K562 (cell line): ENCODE measurements around the gene FDX2. TPM values are rescaled to one million over a fixed set of nuclear protein-coding genes. Genes with fewer than 3 reads are reported as not detected.

Experiments
- CXXC5 ChIP-seq: fragments of 250-450 bp; sonication (Bioruptor Pico); IDR thresholded peaks from 2 replicates; pipeline ENCODE4 v1.8.0; 2022; ENCODE audit warnings: inconsistent platforms, mild to moderate bottlenecking, moderate library complexity
- GABPB2 ChIP-seq: fragments of 250-450 bp; sonication (Bioruptor Pico); conservative IDR thresholded peaks from 2 replicates; pipeline ENCODE4 v1.5.1; 2021; ENCODE audit warnings: mild to moderate bottlenecking
- HDGF ChIP-seq: fragments of 450-650 bp; IDR thresholded peaks from 2 replicates; pipeline ENCODE4 v1.6.1; 2016
- LEF1 ChIP-seq: fragments of 450-650 bp; IDR thresholded peaks from 2 replicates; pipeline ENCODE4 v1.6.1; 2016; ENCODE audit warnings: mild to moderate bottlenecking
- MAFG ChIP-seq: fragments of 450-650 bp; conservative IDR thresholded peaks from 2 replicates; pipeline ENCODE4 v1.6.1; 2016; ENCODE audit warnings: missing genetic modification characterization, missing compliant biosample characterization
- MTA3 ChIP-seq: fragments of 450-650 bp; formaldehyde crosslinking; IDR thresholded peaks from 2 replicates; pipeline ENCODE4 v1.6.1; 2017; ENCODE audit warnings: mild to moderate bottlenecking, borderline replicate concordance
- PRMT5 ChIP-seq: sonication (generic); formaldehyde crosslinking; IDR thresholded peaks from 2 replicates; pipeline ENCODE4 v1.5.0; 2020; ENCODE audit warnings: missing genetic modification reagents
- RCOR1 ChIP-seq, 2 experiments: IDR thresholded peaks; 2 replicates each; pipeline ENCODE4 v1.6.1; 2012; ENCODE audit warnings: low read depth in 2 of 2, low read length in 2 of 2, borderline replicate concordance in 1 of 2, improper control_type of control experiment in 1 of 2
- SPI1 ChIP-seq: IDR thresholded peaks from 2 replicates; pipeline ENCODE4 v1.6.1; 2011; ENCODE audit warnings: low read depth, low read length, control low read depth, borderline replicate concordance
- TBL1XR1 ChIP-seq, 2 experiments: IDR thresholded peaks; 2 replicates each; pipeline ENCODE4 v1.6.1; 2012; ENCODE audit warnings: improper control_type of control experiment in 2 of 2, low read length in 2 of 2, mild to moderate bottlenecking in 1 of 2
- ZC3H8 ChIP-seq: fragments of 450-650 bp; IDR thresholded peaks from 2 replicates; pipeline ENCODE4 v1.6.1; 2017
- ZFX ChIP-seq: sonication (generic); formaldehyde crosslinking; IDR thresholded peaks from 2 replicates; pipeline ENCODE4 v1.8.0; 2022; ENCODE audit warnings: mild to moderate bottlenecking, missing genetic modification reagents, moderate library complexity
- ZNF274 ChIP-seq: IDR thresholded peaks from 2 replicates; pipeline ENCODE4 v1.6.1; 2011; ENCODE audit warnings: low read depth, mild to moderate bottlenecking, low read length, moderate library complexity, borderline replicate concordance
- ZNF444 ChIP-seq: fragments of 250-450 bp; sonication (Bioruptor Pico); IDR thresholded peaks from 2 replicates; pipeline ENCODE4 v1.4.0; 2020; ENCODE audit warnings: mild to moderate bottlenecking, moderate library complexity
- ZNF695 ChIP-seq: fragments of 450-650 bp; formaldehyde crosslinking; IDR thresholded peaks from 2 replicates; pipeline ENCODE4 v1.4.0; 2020; ENCODE audit warnings: mild to moderate bottlenecking, moderate library complexity
- polyA plus RNA-seq, 8 experiments: library from polyadenylated mRNA; depleted of rRNA in 4 of 8; stranded (reverse) in 5 of 8; unstranded in 3 of 8; fragments of >200 nt; fragmentation: Nextera tagmentation in 2 of 8; fragmentation: Illumina TruSeq in 1 of 8; extraction: Ambion mirVana in 2 of 8; extraction: Trizol in 1 of 8; gene quantifications; 2 replicates each; pipeline versions ENCODE4 v1.2.1 to v1.2.3, GENCODE V29; 2011 to 2014; ENCODE audit warnings: inconsistent platforms in 1 of 8, missing spikeins in 1 of 8
- total RNA-seq, 7 experiments: library from RNA; depleted of rRNA in 6 of 7; stranded (reverse); fragments of >200 nt in 6 of 7; fragmentation: Illumina TruSeq in 2 of 7; extraction: Trizol in 2 of 7; gene quantifications; 2 replicates each; pipeline versions ENCODE4 v1.2.1 to v1.2.3, GENCODE V29; 2011 to 2021; ENCODE audit warnings: low replicate concordance in 1 of 7
- TF ChIP-seq, protein P1 (sequence below): fragments of 250-450 bp; sonication (Bioruptor Pico); IDR thresholded peaks from 2 replicates; pipeline ENCODE4 v1.4.0; 2020; ENCODE audit warnings: mild to moderate bottlenecking, moderate library complexity
- TF ChIP-seq, protein P2 (sequence below): sonication (generic); formaldehyde crosslinking; IDR thresholded peaks from 2 replicates; pipeline ENCODE4 v1.8.0; 2022; ENCODE audit warnings: mild to moderate bottlenecking, low read depth, missing genetic modification reagents
- TF ChIP-seq, protein P3 (sequence below), 2 experiments: fragments of 150-350 bp in 1 of 2; IDR thresholded peaks; 2 replicates each; pipeline ENCODE4 v1.6.1; 2012 to 2016; ENCODE audit warnings: low read depth in 2 of 2, low read length in 2 of 2, mild to moderate bottlenecking in 1 of 2, moderate library complexity in 1 of 2
- TF ChIP-seq, protein P4 (sequence below): fragments of 450-650 bp; formaldehyde crosslinking; conservative IDR thresholded peaks from 2 replicates; pipeline ENCODE4 v1.4.0; 2022; ENCODE audit warnings: mild to moderate bottlenecking, missing genetic modification characterization

Gene FDX2
- total and polyA plus RNA-seq, 9 of the 15 experiments (the other 6 are each of a cell fraction or from before 2014, with no cell fraction given), result 2.5 to 49.8 (median 29.7) TPM

DNA sequence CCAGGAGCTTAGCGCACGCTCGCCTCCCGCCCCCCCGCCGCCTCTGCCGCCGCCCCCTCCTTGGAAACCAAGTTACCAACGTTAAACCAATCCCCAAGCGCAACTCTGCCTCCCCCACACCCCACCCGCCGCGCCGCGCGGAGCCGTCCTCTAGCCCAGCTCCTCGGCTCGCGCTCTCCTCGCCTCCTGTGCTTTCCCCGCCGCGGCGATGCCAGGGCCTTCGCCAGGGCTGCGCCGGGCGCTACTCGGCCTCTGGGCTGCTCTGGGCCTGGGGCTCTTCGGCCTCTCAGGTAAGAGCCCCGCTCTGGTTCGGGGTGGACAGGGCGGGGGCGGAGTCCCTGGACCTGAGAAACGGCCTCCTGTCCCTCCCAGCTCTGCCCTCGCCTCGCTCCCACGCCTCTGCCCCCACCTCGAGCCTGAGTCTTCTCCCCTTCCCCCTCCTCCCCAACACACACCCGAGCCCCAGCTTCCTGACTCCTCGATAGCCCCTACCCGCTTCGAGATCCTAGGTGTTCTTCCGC, 25.9 kb downstream of the FDX2 start, which contains the start of gene ICAM5 (continued):
- TF ChIP-seq, protein P1, sequence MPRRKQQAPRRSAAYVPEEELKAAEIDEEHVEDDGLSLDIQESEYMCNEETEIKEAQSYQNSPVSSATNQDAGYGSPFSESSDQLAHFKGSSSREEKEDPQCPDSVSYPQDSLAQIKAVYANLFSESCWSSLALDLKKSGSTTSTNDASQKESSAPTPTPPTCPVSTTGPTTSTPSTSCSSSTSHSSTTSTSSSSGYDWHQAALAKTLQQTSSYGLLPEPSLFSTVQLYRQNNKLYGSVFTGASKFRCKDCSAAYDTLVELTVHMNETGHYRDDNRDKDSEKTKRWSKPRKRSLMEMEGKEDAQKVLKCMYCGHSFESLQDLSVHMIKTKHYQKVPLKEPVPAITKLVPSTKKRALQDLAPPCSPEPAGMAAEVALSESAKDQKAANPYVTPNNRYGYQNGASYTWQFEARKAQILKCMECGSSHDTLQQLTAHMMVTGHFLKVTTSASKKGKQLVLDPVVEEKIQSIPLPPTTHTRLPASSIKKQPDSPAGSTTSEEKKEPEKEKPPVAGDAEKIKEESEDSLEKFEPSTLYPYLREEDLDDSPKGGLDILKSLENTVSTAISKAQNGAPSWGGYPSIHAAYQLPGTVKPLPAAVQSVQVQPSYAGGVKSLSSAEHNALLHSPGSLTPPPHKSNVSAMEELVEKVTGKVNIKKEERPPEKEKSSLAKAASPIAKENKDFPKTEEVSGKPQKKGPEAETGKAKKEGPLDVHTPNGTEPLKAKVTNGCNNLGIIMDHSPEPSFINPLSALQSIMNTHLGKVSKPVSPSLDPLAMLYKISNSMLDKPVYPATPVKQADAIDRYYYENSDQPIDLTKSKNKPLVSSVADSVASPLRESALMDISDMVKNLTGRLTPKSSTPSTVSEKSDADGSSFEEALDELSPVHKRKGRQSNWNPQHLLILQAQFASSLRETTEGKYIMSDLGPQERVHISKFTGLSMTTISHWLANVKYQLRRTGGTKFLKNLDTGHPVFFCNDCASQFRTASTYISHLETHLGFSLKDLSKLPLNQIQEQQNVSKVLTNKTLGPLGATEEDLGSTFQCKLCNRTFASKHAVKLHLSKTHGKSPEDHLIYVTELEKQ (CRISPR knock-in tag), result no peak
- no peak for TF ChIP-seq LEF1
- no peak for TF ChIP-seq PRMT5 (CRISPR knock-in tag)
- no peak for TF ChIP-seq SPI1
- no peak for TF ChIP-seq MTA3
- TF ChIP-seq RCOR1 (IDR thresholded peaks at IDR 0.05; ENCODE audit: borderline replicate concordance in 1 of 2, low read depth in 2 of 2, low read length in 2 of 2), result peak in 1 of 2 experiments; percentile 13; a peak in 1 of 4 replicates
- TF ChIP-seq, protein P2, sequence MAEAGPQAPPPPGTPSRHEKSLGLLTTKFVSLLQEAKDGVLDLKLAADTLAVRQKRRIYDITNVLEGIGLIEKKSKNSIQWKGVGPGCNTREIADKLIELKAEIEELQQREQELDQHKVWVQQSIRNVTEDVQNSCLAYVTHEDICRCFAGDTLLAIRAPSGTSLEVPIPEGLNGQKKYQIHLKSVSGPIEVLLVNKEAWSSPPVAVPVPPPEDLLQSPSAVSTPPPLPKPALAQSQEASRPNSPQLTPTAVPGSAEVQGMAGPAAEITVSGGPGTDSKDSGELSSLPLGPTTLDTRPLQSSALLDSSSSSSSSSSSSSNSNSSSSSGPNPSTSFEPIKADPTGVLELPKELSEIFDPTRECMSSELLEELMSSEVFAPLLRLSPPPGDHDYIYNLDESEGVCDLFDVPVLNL (CRISPR knock-in tag), result no peak
- no peak for TF ChIP-seq HDGF
- no peak for TF ChIP-seq ZNF274
- TF ChIP-seq, protein P3, sequence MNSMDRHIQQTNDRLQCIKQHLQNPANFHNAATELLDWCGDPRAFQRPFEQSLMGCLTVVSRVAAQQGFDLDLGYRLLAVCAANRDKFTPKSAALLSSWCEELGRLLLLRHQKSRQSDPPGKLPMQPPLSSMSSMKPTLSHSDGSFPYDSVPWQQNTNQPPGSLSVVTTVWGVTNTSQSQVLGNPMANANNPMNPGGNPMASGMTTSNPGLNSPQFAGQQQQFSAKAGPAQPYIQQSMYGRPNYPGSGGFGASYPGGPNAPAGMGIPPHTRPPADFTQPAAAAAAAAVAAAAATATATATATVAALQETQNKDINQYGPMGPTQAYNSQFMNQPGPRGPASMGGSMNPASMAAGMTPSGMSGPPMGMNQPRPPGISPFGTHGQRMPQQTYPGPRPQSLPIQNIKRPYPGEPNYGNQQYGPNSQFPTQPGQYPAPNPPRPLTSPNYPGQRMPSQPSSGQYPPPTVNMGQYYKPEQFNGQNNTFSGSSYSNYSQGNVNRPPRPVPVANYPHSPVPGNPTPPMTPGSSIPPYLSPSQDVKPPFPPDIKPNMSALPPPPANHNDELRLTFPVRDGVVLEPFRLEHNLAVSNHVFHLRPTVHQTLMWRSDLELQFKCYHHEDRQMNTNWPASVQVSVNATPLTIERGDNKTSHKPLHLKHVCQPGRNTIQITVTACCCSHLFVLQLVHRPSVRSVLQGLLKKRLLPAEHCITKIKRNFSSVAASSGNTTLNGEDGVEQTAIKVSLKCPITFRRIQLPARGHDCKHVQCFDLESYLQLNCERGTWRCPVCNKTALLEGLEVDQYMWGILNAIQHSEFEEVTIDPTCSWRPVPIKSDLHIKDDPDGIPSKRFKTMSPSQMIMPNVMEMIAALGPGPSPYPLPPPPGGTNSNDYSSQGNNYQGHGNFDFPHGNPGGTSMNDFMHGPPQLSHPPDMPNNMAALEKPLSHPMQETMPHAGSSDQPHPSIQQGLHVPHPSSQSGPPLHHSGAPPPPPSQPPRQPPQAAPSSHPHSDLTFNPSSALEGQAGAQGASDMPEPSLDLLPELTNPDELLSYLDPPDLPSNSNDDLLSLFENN (IDR thresholded peaks at IDR 0.05; ENCODE audit: low read depth in 2 of 2, low read length in 2 of 2), result no peak
- no peak for TF ChIP-seq GABPB2 (CRISPR knock-in tag)
- TF ChIP-seq ZFX (CRISPR knock-in tag), result 0 out of 2 replicates have a peak, but pooled peaks have one; percentile 38
- TF ChIP-seq ZNF695 (CRISPR knock-in tag), result no peak
- peak; percentile 10; the same call in 1 of the 2 replicates for TF ChIP-seq CXXC5 (CRISPR knock-in tag)
- TF ChIP-seq ZC3H8, result no peak
- TF ChIP-seq MAFG, result no peak
- TF ChIP-seq, protein P4, sequence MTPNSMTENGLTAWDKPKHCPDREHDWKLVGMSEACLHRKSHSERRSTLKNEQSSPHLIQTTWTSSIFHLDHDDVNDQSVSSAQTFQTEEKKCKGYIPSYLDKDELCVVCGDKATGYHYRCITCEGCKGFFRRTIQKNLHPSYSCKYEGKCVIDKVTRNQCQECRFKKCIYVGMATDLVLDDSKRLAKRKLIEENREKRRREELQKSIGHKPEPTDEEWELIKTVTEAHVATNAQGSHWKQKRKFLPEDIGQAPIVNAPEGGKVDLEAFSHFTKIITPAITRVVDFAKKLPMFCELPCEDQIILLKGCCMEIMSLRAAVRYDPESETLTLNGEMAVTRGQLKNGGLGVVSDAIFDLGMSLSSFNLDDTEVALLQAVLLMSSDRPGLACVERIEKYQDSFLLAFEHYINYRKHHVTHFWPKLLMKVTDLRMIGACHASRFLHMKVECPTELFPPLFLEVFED, result no peak
- TF ChIP-seq ZNF444, result no peak
- TF ChIP-seq TBL1XR1 (IDR thresholded peaks at IDR 0.05; ENCODE audit: low read length in 2 of 2), result 0 out of 4 replicates have a peak, but pooled peaks of 1 of the 2 experiments have one; percentile 44
